IPS-18c (cell line): ENCODE measurements around the gene MRPL37.
"Not testable (repeated sequence)": the region's sequence is repeated elsewhere in the genome, so short reads cannot be mapped to it uniquely, and the experiment has no call there.

Experiments used
- H3K4me3 ChIP-seq: 2 replicates; pipeline ENCODE4 v1.7.0; 2013; ENCODE audit warnings: low read depth, mild to moderate bottlenecking, low read length, moderate library complexity; ENCODE audit not compliant: insufficient read depth
- H3K9me3 ChIP-seq: one replicate; pipeline ENCODE4 v1.6.1; 2013; ENCODE audit warnings: mild to moderate bottlenecking, low read length, moderate library complexity; ENCODE audit not compliant: control insufficient read depth, insufficient read depth

Gene MRPL37

DNA sequence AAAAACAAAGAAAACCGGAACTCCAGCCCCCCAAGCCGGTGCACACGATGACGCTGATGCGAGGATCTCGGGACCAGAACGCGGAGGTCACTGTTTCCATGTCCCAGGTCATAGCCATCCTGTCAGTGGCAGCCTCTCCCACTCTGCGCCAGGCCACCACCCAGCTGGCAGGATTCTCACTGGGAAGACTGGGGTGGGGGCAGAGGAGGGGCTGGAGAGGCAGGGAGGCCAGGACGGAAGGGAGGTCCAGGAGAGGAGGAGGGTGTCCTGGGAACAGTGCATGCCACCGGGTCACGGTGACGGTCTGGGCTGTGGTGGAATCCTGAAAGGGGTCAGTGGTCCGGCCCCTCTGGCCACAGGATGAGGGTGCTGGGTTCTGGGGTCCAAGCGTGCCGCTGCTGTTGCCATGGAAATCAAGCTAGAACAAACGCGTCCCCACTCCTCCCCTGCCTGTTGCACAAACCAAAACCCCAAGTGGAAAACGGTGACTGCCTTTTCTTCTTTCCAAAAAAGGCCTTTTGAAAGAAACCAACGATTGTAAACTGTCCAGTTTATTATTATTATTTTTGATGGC is 26.1 kb downstream of the MRPL37 start:
- no peaks in the 10 kb centered on the region for H3K9me3 ChIP-seq

DNA sequence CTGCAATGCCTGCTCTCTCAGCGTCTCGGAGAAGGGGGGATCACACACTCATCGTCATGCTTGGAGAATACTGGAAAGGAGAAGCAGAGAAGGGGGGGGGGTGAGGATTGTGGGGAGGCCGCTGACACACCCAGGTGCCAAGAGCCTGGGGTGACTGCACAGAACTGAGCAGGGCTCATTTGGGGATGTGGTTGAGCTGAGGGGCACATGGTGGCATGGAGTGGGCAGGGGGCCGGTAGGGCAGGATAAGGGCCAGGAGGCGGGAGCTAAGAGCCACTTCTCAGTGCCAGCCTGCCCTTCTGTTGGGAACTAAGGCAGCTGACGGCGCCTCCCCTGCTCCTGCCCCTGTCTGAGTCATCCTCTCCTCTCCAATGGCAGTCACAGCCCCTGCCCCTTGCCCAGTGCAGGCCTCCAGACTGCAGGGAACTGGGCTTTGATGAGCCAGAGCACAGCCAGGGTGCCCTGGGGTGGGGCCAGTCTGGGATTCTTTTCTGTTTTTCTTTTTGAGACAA is 27.2 kb downstream of the MRPL37 start:
- Histone ChIP-seq H3K4me3 (no peak overlapping the region), H3K9me3 (no peaks in the 10 kb centered on the region)

More for the DNA sequence above, 26.1 kb downstream of the MRPL37 start:
- H3K4me3 ChIP-seq, result no peak overlapping the region

DNA sequence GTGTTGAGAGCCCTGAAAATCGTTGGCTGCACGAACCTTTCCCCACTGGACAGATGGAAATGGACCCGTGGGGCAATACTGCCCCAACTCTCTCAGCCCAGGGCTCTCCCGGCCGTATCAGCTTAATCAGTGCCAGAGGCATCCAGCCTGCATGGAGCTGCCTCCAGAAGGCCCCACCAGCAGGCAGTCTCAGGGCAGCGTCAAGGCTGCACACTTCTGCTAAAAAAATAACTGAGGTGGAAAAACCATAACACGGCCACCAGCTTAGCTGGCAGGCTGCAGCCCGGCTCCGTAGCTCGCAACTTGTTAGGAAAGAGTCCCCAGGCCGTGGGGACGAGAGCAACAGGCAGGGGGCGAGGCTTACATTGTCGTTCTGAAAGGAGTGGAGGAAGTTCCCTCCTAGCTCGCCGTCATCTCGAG is 27.9 kb downstream of the MRPL37 start:
- Histone ChIP-seq H3K4me3 (no peak overlapping the region), H3K9me3 (no peaks in the 10 kb centered on the region)

DNA sequence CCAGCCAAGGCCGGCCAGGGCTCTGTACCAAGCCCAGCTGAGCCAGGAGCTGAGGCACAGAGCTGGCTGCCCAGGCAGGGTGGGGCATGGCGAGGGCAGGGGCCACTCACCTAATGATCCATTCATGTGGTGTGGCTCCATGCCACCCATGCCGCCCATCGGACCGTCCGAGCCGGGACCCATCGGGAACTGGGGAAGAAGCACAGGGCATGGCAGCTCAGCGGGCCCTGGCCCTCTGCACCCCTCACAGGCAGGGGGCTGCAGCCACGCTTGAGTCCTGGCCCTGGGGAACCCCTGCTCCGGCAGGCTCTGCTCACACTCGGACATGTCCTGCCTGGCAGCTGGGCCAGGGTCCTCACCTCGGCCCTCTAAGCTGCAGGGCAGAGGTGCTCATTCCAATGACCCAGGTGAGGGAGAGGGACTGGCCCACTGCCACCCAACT is 28.7 kb downstream of the MRPL37 start:
- H3K4me3 ChIP-seq, result no peak overlapping the region
- H3K9me3 ChIP-seq, result no peaks in the 10 kb centered on the region

DNA sequence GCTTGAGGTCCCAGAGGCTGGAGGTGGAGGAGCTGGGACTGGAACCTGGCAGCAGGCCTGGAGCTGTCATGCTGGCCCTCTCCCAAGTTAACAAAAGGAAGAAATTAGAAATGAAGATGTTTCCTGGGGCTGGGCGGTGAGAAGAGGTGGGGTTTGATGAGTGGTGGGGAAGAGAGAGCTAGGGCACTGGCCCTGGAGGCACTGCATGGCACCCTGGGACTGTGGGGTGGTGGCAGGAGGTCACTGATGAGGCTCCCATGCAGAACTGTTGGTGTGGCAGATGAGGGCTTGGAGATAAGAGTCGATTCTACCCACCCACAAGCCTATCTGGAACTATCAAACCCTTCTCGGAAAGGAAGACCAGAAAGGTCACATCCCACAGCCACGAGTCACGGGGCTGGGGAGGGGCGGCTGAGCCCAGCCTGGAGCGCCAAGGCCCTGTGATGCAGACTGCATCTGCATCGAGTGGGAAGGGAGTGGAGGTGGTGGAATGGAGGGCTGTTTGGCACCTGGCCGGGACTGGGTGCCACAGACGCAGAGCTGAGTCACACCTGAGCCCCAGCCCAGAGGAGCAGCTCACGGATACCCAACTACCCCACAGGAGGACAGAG is 29.4 kb downstream of the MRPL37 start:
- H3K9me3 ChIP-seq, result no peaks in the 10 kb centered on the region
- no peak overlapping the region for H3K4me3 ChIP-seq

DNA sequence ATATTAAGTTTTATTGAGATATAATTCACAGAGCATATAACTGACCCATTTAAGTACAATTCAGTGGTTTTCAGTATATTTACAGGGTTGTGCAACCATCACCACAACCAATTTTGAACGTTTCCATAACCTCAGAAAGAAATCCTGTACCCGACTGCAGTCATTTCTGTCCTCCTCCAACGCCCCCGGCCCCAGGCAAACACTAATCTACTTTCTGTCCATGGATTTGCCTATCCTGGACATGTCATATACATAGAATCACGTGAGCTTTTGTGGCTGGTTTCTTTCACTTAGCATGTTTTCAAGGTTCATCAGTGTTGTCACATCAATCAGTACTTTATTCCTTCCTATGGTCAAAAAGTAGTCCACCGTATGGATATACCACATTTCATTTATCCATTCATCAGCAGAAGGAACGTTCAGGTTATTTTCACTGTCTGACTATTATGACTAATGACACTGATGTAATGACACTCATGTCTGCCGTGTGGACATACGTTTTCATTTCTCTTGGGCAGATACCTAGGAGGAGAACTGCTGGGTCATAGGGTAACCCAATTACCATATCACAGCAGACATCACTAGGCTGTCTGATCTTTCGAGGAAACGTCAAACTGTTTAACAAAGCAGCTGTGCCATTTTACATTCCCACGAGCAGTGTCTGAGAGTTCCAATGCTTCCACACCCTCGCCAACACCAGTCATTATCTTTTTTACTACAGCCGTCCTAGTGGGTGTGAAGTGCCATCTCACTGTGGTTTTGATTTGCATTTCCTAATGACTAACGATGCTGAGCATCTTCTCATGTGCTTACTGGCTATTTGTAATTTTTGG is 30.8 kb downstream of the MRPL37 start:
- H3K9me3 ChIP-seq, result no peaks in the 10 kb centered on the region
- H3K4me3 ChIP-seq, result no peak overlapping the region

DNA sequence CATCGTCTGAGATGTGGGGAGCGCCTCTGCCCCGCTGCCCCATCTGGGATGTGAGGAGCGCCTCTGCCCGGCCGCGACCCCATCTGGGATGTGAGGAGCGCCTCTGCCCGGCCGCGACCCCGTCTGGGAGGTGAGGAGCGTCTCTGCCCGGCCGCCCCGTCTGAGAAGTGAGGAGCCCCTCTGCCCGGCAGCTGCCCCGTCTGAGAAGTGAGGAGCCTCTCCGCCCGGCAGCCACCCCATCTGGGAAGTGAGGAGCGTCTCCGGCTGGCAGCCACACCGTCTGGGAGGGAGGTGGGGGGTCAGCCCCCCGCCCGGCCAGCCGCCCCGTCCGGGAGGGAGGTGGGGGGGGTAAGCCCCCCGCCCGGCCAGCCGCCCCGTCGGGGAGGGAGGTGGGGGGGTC is 33.2 kb downstream of the MRPL37 start:
- not testable (repeated sequence) for H3K4me3 ChIP-seq, H3K9me3 ChIP-seq

DNA sequence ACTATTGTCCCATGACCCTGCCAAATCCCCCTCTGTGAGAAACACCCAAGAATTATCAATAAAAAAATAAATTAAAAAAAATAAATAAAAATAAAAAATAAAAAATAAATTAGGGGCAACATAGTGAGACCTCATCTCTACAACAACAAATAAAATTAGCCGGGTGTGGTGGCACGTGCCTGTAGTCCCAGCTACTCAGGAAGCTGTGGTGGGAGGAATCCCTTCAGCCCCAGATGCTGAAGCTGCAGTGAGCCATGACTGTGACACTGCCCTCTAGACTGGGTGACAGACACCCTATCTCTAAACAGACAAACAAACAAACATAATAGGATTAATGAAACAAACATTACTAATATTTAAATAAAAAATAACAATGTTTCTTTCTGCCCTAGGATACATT is 34.3 kb downstream of the MRPL37 start:
- no peak overlapping the region for H3K4me3 ChIP-seq

DNA sequence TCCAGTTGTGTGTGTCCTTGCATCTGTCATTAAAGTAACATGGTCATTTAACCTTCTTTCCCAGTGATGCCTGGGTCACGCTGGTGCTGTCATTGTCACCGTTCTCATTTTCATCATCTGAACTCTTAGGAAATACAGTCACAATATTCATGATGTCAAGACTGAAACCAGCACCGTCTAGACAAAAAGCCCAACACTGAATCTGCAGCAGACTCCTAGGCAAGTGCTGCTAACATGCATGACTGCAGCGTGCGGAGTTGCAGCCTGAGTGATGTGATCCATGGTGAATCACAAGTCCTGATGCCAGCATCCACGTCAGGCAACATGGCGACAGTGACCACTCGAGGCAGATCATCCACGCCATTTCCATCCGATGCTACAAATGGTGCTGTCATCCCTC is 37.6 kb downstream of the MRPL37 start:
- Histone ChIP-seq H3K4me3 (no peak overlapping the region), H3K9me3 (no peaks in the 10 kb centered on the region)

More for the DNA sequence above, 34.3 kb downstream of the MRPL37 start:
- no peaks in the 10 kb centered on the region for H3K9me3 ChIP-seq

DNA sequence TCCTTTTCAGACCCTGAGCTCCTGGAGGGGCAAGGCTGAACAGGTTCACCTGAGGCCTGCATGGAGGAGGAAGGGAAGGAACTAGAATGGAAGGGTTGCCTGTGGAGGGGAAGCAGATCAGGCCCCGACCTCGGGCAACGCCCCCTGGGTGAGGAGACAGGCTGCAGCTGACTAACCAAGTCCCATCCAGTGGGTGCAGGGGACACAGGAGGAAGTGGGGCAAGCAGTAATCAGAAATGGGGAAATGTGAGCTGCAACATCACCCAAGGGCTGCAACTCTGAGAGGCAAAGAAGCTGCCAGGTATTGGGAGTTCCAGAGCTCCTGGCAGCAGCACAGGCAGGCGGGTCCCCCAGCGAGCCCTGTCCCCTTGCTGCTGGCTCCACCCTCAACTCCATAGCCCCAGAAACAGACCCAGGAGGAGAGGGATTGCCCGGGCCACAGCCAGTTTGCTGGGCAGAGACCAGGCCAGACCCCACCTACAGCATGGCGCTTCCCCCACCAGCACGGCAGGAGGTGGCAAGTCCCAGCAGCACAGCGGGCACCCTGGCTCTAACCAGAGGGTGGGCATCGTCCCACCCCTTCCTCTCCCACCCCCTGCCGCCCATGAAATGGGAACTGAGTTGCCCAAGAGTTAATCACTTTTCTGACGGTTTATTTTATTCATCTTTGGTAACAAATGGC is 38.5 kb downstream of the MRPL37 start:
- Histone ChIP-seq H3K4me3 (no peak overlapping the region), H3K9me3 (no peaks in the 10 kb centered on the region)

DNA sequence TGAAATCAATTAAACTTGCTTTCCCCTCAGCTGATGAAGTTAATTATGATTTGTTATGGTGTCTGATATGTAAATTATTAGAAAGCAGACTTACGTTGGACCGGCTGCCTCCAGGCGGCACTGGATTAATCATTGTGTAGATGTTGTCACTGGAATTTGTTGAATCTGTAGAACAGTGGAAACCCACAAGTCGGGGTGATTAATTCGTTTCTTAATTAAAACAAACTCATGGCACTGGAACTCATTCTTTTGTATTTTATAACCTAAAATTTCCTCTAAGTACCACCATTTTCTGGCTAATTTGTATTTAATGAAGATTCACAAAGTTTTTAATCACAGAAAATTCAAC is 39.0 kb downstream of the MRPL37 start:
- H3K9me3 ChIP-seq, result no peaks in the 10 kb centered on the region
- H3K4me3 ChIP-seq, result no peak overlapping the region

DNA sequence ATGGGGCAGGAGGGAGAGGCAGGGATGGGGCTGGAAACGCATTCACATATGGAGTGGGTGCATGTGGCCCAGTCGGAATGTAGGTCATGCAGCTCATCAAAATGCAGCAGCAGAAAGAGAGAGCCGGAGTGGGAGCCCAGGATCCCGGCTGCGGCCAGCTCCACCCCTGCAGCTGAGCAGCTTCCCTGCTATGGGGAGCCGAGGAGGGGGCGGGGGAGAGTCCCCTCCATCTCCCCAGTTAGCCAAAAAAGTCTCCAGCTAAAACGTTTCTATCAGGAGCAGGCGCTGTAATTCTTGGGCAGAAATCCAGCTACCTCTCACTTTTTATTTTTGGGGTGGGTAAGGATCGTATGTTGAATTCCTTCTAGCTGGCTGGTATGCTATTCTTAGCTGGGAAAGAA is 39.7 kb downstream of the MRPL37 start:
- Histone ChIP-seq H3K9me3 (no peaks in the 10 kb centered on the region), H3K4me3 (no peak overlapping the region)

DNA sequence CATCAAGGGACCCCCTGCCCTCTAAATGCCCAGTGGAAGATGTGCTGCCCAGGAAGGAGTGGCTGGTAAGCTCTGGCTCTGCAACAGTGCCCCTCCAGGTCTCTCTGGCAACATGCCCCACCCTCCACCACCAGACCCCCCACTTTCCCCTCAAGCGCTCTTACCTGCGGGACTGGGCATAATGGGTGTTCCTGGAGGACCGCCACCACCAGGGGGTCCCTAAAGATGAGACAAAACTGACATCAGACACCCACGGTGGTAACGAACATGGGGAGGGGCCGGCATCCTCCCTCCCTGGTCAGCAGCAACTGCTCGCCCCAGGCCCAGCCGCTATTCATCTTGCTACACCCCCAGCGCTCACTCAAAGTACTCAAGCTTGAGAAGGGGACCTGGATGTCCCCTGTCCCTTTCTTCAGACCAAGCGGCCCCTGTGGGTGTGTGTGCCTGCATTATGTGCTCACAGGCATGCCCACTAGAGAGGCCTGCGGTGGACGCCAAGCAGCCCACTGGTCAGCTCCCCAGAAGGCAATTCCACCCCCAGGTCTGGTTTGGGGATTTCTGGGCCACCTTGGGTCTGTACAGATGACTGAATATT is 40.9 kb downstream of the MRPL37 start:
- no peaks in the 10 kb centered on the region for H3K9me3 ChIP-seq
- no peak overlapping the region for H3K4me3 ChIP-seq

DNA sequence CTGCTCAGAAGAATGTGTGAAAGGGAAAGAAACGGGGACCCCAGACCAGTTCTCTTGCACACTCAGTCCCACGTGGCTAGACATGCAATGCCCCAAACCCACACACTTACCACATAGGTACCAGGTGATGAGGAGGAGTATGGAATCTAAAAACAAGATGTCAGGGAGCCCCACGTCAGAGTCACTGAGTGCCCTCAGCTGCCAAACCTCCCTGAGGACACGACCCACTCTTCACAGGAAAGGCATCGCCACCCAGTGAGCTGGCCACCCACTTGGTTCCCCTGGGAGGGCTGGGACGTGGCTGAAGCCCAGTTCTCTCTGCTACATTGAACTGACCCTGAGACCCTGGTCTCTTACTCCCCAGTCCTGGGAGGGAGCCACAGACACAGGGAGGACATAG is 41.4 kb downstream of the MRPL37 start:
- Histone ChIP-seq H3K9me3 (no peaks in the 10 kb centered on the region), H3K4me3 (no peak overlapping the region)

DNA sequence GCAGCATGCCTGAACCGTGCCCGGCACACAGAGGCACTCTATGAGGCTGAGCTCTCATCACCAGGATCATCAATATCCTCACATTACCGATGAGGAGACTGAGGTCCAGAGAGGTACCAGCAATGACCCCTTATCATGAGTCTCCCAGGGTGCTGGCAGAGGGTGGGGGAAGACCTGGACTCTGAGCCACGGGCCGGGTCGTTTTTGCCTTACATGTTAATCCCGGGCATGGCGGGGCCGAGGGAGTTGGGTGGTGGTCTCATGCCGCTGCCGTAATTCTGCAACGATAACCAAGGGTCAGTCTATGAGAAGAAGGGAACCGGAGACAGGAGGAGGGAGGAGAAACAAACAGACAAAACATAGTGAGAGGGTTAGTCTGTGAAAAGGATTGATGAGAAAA is 43.1 kb downstream of the MRPL37 start:
- H3K9me3 ChIP-seq, result no peaks in the 10 kb centered on the region
- no peak overlapping the region for H3K4me3 ChIP-seq

DNA sequence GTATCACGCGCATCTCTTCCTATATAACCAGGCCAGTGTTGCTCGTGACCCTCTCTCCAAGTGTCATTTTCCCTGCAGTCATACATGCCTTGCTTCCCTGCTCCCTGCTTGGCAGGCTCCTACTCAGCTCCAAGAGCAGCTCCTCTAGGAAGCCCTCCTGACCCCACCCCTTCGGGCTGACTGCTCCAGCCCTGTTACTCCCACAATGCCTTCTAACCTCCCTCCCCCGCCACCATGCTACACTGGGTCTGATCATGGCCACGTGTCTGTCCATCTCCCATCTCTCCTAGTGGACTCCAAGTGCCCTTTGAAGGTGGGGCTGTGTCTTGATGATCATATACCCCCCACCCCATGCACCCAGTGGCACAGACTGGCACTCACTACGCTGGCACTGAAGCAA is 44.7 kb downstream of the MRPL37 start:
- Histone ChIP-seq H3K9me3 (no peaks in the 10 kb centered on the region), H3K4me3 (no peak overlapping the region)

DNA sequence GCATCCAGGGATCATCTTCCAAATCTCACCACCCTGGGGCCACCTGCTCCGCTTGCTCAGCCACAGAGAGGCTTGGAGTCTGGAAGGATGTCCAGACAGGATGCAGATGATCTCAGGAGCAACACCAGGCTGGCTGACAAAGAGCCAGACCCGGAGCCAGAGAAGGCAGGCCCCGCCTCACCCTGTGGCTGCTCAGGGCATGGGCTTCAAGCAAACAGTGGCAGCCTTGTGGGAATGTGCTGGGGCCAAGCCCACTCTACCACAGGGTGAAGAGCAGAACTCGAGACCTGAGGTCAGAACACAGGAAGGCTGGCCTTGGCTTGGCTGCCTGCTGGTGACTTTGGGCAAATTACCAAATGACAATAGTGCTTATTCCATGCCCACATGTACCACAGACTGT is 45.5 kb downstream of the MRPL37 start:
- no peaks in the 10 kb centered on the region for H3K9me3 ChIP-seq
- H3K4me3 ChIP-seq, result no peak overlapping the region
